CD4-positive, alpha-beta memory T cell (primary cell): Measurements from ENCODE around the gene S100A16. TPM values are rescaled to one million over a fixed set of nuclear protein-coding genes. Genes with fewer than 3 reads are reported as not detected.

Experiments
- CTCF ChIA-PET: fragments of 350-600 bp; sonication (Branson Sonifier 250); formaldehyde crosslinking; loops from one replicate; lab custom pipeline; 2021; ENCODE audit warnings: inconsistent platforms; ENCODE audit not compliant: partially characterized antibody; lab: Charles Lee
- POLR2A ChIA-PET: fragments of 350-600 bp; sonication (Branson Sonifier 250); formaldehyde crosslinking; loops from one replicate; lab custom pipeline; 2021; ENCODE audit not compliant: partially characterized antibody; lab: Charles Lee
- DNase-seq, 5 donors: peaks; one replicate each; pipeline versions ENCODE4 v3.0.0 to v3.0.0-alpha.2; 2020 to 2022; ENCODE audit warnings: mixed read lengths in 1 of 5
- H3K27ac ChIP-seq: one replicate; pipeline ENCODE4 v1.7.0; 2013; ENCODE audit warnings: low read depth, low read length
- H3K27me3 ChIP-seq: 2 replicates; pipeline ENCODE4 v1.7.0; 2013; ENCODE audit warnings: mild to moderate bottlenecking, low read length, moderate library complexity; ENCODE audit not compliant: insufficient read depth
- H3K36me3 ChIP-seq: 2 replicates; pipeline ENCODE4 v1.7.0; 2013; ENCODE audit warnings: mild to moderate bottlenecking, low read length, moderate library complexity; ENCODE audit not compliant: insufficient read depth
- H3K4me1 ChIP-seq: 2 replicates; pipeline ENCODE4 v1.7.0; 2013; ENCODE audit warnings: mild to moderate bottlenecking, low read length, moderate library complexity; ENCODE audit not compliant: insufficient read depth
- H3K4me3 ChIP-seq, 2 donors: one replicate each; pipeline ENCODE4 v1.7.0; 2013; ENCODE audit warnings: low read length in 2 of 2, mild to moderate bottlenecking in 1 of 2
- H3K9me3 ChIP-seq, 2 donors: one replicate each; pipeline ENCODE4 v1.7.0; 2013; ENCODE audit warnings: low read length in 2 of 2, control low read depth in 1 of 2; ENCODE audit not compliant: control insufficient read depth in 1 of 2
- H3K27ac Mint-ChIP-seq, 7 donors: one replicate each; pipeline ENCODE4 v1.8.0; 2020 to 2021; ENCODE audit warnings: mixed read lengths in 7 of 7, mild to moderate bottlenecking in 6 of 7, inconsistent platforms in 3 of 7, moderate library complexity in 3 of 7
- H3K27me3 Mint-ChIP-seq, 2 donors: one replicate each; pipeline ENCODE4 v1.8.0; 2020 to 2021; ENCODE audit warnings: mixed read lengths in 2 of 2
- H3K36me3 Mint-ChIP-seq, 2 donors: one replicate each; pipeline ENCODE4 v1.8.0; 2020 to 2021; ENCODE audit warnings: mixed read lengths in 2 of 2, inconsistent platforms in 1 of 2, mild to moderate bottlenecking in 1 of 2
- H3K4me1 Mint-ChIP-seq, 4 donors: one replicate each; pipeline ENCODE4 v1.8.0; 2020 to 2021; ENCODE audit warnings: mixed read lengths in 4 of 4, mild to moderate bottlenecking in 1 of 4
- H3K4me3 Mint-ChIP-seq, 8 donors: one replicate each; pipeline ENCODE4 v1.8.0; 2020 to 2021; ENCODE audit warnings: mixed read lengths in 8 of 8, mild to moderate bottlenecking in 7 of 8, moderate library complexity in 6 of 8, inconsistent platforms in 3 of 8
- H3K9me3 Mint-ChIP-seq, 8 donors: one replicate each; pipeline ENCODE4 v1.8.0; 2020 to 2021; ENCODE audit warnings: mixed read lengths in 8 of 8, mild to moderate bottlenecking in 5 of 8, inconsistent platforms in 3 of 8, moderate library complexity in 1 of 8
- intact Hi-C: fragments of 100-400 bp; cut with micrococcal nuclease; formaldehyde crosslinking; loops from one replicate; pipeline ENCODE4 v1.15.1; 2023
- polyA plus RNA-seq, 2 donors: library from polyadenylated mRNA; unstranded; fragments of 300-500 nt; fragmentation: Illumina TruSeq; gene quantifications; one replicate each; pipeline ENCODE4 v1.2.3, GENCODE V29; 2021
- total RNA-seq, 2 experiments: library from RNA; stranded (reverse); gene quantifications; one replicate each; pipeline ENCODE4 v1.2.3, GENCODE V29; 2021

Gene S100A16
- total and polyA plus RNA-seq, 4 experiments from 2014 or later: not detected

DNA sequence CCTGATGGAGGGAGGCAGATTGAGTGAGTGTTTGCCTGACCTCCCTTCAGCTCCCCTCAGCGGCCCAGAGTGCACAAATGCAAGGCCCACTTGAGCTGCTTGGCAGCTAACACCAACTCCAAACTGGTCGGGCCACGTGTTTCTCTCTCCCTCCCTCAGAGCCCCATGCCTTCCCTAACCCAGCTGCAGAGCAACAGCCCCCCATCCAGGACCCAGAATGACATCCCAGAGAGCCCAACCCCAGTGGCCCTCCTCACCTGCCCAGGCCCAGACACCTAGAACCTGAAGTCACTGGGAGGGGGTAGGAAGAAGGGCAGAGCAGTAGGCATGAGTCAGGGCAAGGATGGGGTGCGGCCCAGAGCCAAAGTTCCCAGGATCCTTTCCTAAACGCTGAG lies 4.0 kb upstream of the S100A16 start:
- intact Hi-C loops: loop anchor here (1.0 to 5.0 kb wide), 2 partner anchors 50 to 108 kb away; partner anchors contain the start of gene S100A2
- Histone ChIP-seq H3K36me3 (no peaks in the 10 kb centered on the region), H3K27ac (no peak overlapping the region), H3K27me3 (no peaks in the 10 kb centered on the region), H3K4me1 (no peaks in the 10 kb centered on the region), H3K4me3 (no peak overlapping the region), H3K9me3 (no peaks in the 10 kb centered on the region)
- ChIA-PET CTCF (interaction anchor here (1.2 to 7.7 kb wide), 10 partner anchors 8 to 108 kb away, joined by 3 to 142 read pairs (median 7); partner anchors contain the start of genes CHTOP and S100A6), POLR2A (no interaction called here)
- Mint-ChIP-seq H3K4me1 (peaks cover 0 to 5% (median 0%) of the 10 kb centered on the region in 4 donors), H3K27me3 (peaks cover 0 to 1% of the 10 kb centered on the region in 2 donors), H3K9me3 (peaks cover 0 to 1% (median 0%) of the 10 kb centered on the region in 8 donors), H3K36me3 (no peaks in the 10 kb centered on the region), H3K4me3 (no peak overlapping the region), H3K27ac (peak overlapping the region in 1 of 7 donors; percentile 57)
- no peak for DNase-seq

DNA sequence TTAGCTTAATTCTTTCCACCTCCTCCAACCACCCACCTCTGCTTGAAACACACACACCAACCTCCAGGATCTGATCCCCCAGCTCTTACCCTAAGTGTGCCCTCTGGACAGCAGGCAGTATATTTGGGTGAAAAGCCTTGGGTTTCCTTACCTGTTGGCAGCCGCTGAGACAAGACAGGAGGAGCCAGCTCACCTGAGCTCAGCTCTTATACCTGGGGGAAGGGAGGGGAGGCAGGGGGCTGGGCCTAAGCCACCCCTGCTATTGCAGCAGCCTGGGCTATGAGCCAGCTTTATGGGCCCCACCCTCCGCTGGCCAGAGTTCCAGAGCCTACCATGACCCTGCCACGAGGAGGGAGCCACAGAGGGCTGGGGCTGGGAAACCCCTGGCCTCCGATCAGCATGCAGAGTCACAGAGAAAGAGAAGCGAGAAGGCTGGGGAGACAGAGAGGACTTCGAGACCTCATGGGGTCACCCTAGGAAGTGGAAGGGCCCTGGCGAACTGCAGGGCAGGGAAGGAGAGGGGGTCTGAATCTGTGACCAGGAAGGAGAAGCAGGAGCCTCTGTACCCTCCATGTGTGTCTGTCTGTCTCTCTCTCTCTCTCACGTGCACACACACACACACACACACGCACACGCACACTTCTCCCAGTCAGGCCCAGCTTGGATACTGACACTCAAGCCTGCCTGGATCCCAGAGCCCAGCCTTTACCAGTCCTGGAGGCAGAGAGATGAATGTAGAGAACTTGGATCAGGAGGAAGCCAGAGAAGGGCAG lies 3.4 kb upstream of the S100A16 start, which contains the start of gene S100A14:
Gene S100A14, minus strand, starts transcription at position 182 of the 773 bp plus-strand sequence. CDS start 467 bp downstream, outside the sequence.
- H3K36me3 Mint-ChIP-seq: no peaks in the 10 kb centered on the region
- peaks cover 0 to 5% (median under 1%) of the 10 kb centered on the region in 4 donors for H3K4me1 Mint-ChIP-seq
- no peaks in the 10 kb centered on the region for H3K9me3 ChIP-seq
- no peaks in the 10 kb centered on the region for H3K27me3 ChIP-seq
- ChIA-PET CTCF (interaction anchor here (0.9 to 7.7 kb wide), 7 partner anchors 24 to 108 kb away, joined by 3 to 142 read pairs (median 7); partner anchors contain the start of gene S100A6), POLR2A (interaction anchor here (1.5 to 1.7 kb wide), 2 partner anchors 71 to 84 kb away, joined by 4 to 7 read pairs; partner anchors contain the start of gene S100A4)
- no peaks in the 10 kb centered on the region for H3K4me1 ChIP-seq
- no peaks in the 10 kb centered on the region for H3K36me3 ChIP-seq
- intact Hi-C loops: loop anchor here (5.0 kb wide), 1 partner anchor 49 kb away; the partner anchor contains the start of gene S100A2
- H3K4me3 ChIP-seq: no peak within 1 kb of the TSS
- H3K9me3 Mint-ChIP-seq: peaks cover 0 to 3% (median 0%) of the 10 kb centered on the region in 8 donors
- H3K4me3 Mint-ChIP-seq: no peak within 1 kb of the TSS
- H3K27me3 Mint-ChIP-seq: peaks cover 0 to 1% of the 10 kb centered on the region in 2 donors
- peak within 1 kb of the TSS in 2 of 7 donors; percentile 25 to 57 for H3K27ac Mint-ChIP-seq
- H3K27ac ChIP-seq: no peak within 1 kb of the TSS
- DNase-seq: no peak

- intact Hi-C loops: loop anchor here (5.0 kb wide), 1 partner anchor 48 kb away; the partner anchor contains the start of gene S100A2
- Histone ChIP-seq H3K27ac (no peak overlapping the region), H3K27me3 (no peaks in the 10 kb centered on the region), H3K9me3 (no peaks in the 10 kb centered on the region), H3K36me3 (no peaks in the 10 kb centered on the region), H3K4me3 (no peak overlapping the region), H3K4me1 (no peaks in the 10 kb centered on the region)
- Mint-ChIP-seq H3K27ac (no peak overlapping the region), H3K4me3 (no peak overlapping the region), H3K9me3 (peaks cover 0 to 3% (median 0%) of the 10 kb centered on the region in 8 donors), H3K36me3 (no peaks in the 10 kb centered on the region), H3K27me3 (peaks cover 0 to 1% of the 10 kb centered on the region in 2 donors), H3K4me1 (peaks cover 0 to 5% (median under 1%) of the 10 kb centered on the region in 4 donors)
- ChIA-PET POLR2A (interaction anchor here (1.5 to 1.7 kb wide), 2 partner anchors 70 to 83 kb away, joined by 4 to 7 read pairs; partner anchors contain the start of gene S100A4), CTCF (interaction anchor here (0.8 to 7.7 kb wide), 6 partner anchors 23 to 121 kb away, joined by 3 to 142 read pairs (median 6); no protein-coding TSS in a partner anchor)
- no peak for DNase-seq
Measured at GRCh38 chr1:153615406-153615805, 2.5 kb upstream of the S100A16 start.

DNA sequence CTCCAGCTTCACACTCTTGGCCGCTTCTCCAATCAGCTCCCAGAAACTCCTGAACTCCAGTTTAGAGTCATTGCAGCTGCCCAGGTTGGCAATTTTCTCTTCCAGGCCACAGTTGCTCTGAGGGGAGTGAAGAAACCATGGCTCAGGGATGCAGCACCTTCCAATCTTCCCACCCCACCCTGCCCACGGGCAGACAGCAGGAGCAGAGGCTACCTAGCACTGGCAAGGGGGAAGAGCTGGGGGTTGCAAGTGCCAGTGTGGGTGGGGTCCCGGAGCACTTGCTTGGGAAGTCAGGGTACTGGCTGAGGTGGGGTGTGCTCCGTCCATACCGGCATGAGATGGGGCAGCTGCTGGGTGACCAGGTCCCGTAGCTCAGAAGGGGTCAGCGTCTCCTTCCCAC lies 2.0 kb upstream of the S100A16 start:
- CTCF ChIA-PET: interaction anchor here (0.8 to 7.7 kb wide), 3 partner anchors 44 to 121 kb away, joined by 3 to 142 read pairs (median 7); no protein-coding TSS in a partner anchor
- H3K36me3 ChIP-seq: no peaks in the 10 kb centered on the region
- Mint-ChIP-seq H3K36me3 (no peaks in the 10 kb centered on the region), H3K4me1 (peaks cover 0 to 5% (median under 1%) of the 10 kb centered on the region in 4 donors), H3K27ac (no peak overlapping the region), H3K27me3 (peaks cover 0 to 1% of the 10 kb centered on the region in 2 donors), H3K4me3 (no peak overlapping the region), H3K9me3 (peaks cover 0 to 3% (median 0%) of the 10 kb centered on the region in 8 donors)
- no peak for DNase-seq
- intact Hi-C loops: loop anchor here (5.0 kb wide), 1 partner anchor 48 kb away; the partner anchor contains the start of gene S100A2
- H3K4me3 ChIP-seq: no peak overlapping the region
- no peak overlapping the region for H3K27ac ChIP-seq
- H3K4me1 ChIP-seq: no peaks in the 10 kb centered on the region
- no peaks in the 10 kb centered on the region for H3K27me3 ChIP-seq
- POLR2A ChIA-PET: interaction anchor here (1.5 to 1.7 kb wide), 2 partner anchors 69 to 82 kb away, joined by 4 to 7 read pairs; partner anchors contain the start of gene S100A4
- H3K9me3 ChIP-seq: no peaks in the 10 kb centered on the region

DNA sequence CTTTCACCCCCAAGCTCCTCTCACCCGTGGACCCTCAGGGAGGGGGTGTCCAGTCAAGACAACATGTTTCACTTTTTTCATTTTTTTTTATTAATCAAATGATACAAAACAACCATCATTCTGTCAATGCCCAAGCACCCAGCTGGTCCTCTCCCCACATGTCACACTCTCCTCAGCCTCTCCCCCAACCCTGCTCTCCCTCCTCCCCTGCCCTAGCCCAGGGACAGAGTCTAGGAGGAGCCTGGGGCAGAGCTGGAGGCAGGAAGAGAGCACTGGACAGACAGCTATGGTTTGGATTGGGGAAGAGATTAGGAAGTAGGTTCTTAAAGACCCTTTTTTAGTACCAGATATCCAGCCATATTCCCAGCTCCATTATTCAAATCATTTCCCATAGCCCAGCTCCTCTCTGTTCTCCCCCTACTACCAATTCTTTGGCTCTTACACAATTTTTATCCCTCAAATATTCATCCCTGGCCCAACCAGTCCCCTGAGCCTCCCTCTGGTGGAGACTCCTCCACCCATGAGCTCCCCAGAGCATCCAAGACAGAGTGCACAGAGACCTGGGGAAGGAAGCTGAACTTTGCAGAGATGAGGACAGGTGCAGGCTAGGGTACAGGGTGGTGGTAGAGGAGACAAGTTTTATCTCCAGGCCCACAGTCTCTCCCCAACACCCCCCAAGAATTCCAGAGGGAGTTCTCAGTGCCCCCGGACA lies 1.4 kb upstream of the S100A16 start:
- H3K27ac ChIP-seq: no peak overlapping the region
- peaks cover 0 to 1% of the 10 kb centered on the region in 2 donors for H3K27me3 Mint-ChIP-seq
- no peaks in the 10 kb centered on the region for H3K27me3 ChIP-seq
- no peaks in the 10 kb centered on the region for H3K9me3 ChIP-seq
- peaks cover 0 to 5% (median under 1%) of the 10 kb centered on the region in 4 donors for H3K4me1 Mint-ChIP-seq
- H3K9me3 Mint-ChIP-seq: peaks cover 0 to 3% (median 0%) of the 10 kb centered on the region in 8 donors
- ChIA-PET POLR2A (interaction anchor here (1.7 kb wide), 1 partner anchor 69 kb away, joined by 7 read pairs; the partner anchor contains the start of gene S100A4), CTCF (interaction anchor here (0.8 to 7.7 kb wide), 4 partner anchors 43 to 120 kb away, joined by 3 to 142 read pairs (median 5); no protein-coding TSS in a partner anchor)
- DNase-seq: no peak
- no peak overlapping the region for H3K4me3 Mint-ChIP-seq
- H3K36me3 ChIP-seq: no peaks in the 10 kb centered on the region
- no peak overlapping the region for H3K4me3 ChIP-seq
- H3K4me1 ChIP-seq: no peaks in the 10 kb centered on the region
- H3K27ac Mint-ChIP-seq: peak overlapping the region in 1 of 7 donors; percentile 5
- intact Hi-C loops: no loop called here
- no peaks in the 10 kb centered on the region for H3K36me3 Mint-ChIP-seq

DNA sequence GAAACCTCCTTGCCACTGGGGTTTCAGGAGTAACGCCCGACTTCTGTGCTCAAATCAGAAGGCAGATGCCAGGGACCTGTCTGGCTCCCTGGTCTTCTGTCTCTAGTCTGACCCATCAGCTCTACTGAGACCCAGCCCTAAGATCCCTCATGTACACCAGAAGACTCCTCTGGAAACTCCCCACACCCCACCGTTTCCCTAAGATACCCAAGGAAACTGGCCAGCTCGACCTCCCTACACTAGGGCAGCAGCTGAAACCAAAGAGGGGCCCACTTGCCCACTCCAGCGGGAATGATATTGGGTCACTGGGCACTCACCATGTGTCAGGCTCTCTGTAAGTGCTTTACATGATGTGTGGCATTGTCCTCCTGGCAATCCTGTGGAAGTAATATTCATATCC lies 469 bp upstream of the S100A16 start:
- Mint-ChIP-seq H3K4me1 (peaks cover 0 to 5% (median under 1%) of the 10 kb centered on the region in 4 donors), H3K36me3 (no peaks in the 10 kb centered on the region), H3K9me3 (peaks cover 0 to 3% (median 0%) of the 10 kb centered on the region in 8 donors), H3K27ac (no peak overlapping the region), H3K4me3 (no peak overlapping the region), H3K27me3 (peaks cover 0 to 1% of the 10 kb centered on the region in 2 donors)
- ChIA-PET POLR2A (no interaction called here), CTCF (interaction anchor here (1.1 to 7.7 kb wide), 4 partner anchors 99 to 118 kb away, joined by 3 to 142 read pairs (median 4); no protein-coding TSS in a partner anchor)
- DNase-seq: no peak
- Histone ChIP-seq H3K4me1 (no peaks in the 10 kb centered on the region), H3K27ac (no peak overlapping the region), H3K36me3 (no peaks in the 10 kb centered on the region), H3K4me3 (no peak overlapping the region), H3K9me3 (no peaks in the 10 kb centered on the region), H3K27me3 (no peaks in the 10 kb centered on the region)
- intact Hi-C loops: no loop called here
